Left ventricle myocardium inferior (tissue), 1 donor: ENCODE results near the gene TNC. TPM values are rescaled to one million over a fixed set of nuclear protein-coding genes. Genes with fewer than 3 reads are reported as not detected.
A peak's percentile ranks its signal among the peaks of the same experiment; 100 is the strongest.
"Not testable (repeated sequence)": the region's sequence is repeated elsewhere in the genome, so short reads cannot be mapped to it uniquely, and the experiment has no call there.

Experiments
- DNase-seq: peaks from one replicate; pipeline ENCODE4 v3.0.0-alpha.2; 2020
- H3K27ac ChIP-seq: fragments of 200-600 bp; replicated peaks from 2 replicates; pipeline ENCODE4 v1.8.0; 2021
- H3K27me3 ChIP-seq: fragments of 200-600 bp; 2 replicates; pipeline ENCODE4 v1.8.0; 2021; ENCODE audit warnings: low read depth
- H3K36me3 ChIP-seq: fragments of 200-600 bp; 2 replicates; pipeline ENCODE4 v1.8.0; 2021
- H3K4me1 ChIP-seq: fragments of 200-600 bp; 2 replicates; pipeline ENCODE4 v1.8.0; 2021
- H3K4me3 ChIP-seq: fragments of 200-600 bp; 2 replicates; pipeline ENCODE4 v1.8.0; 2021; ENCODE audit warnings: mild to moderate bottlenecking, moderate library complexity
- H3K9me3 ChIP-seq: fragments of 200-600 bp; replicated peaks from 2 replicates; pipeline ENCODE4 v1.8.0; 2021
- intact Hi-C: fragments of 100-400 bp; cut with micrococcal nuclease; formaldehyde crosslinking; loops from one replicate; pipeline ENCODE4 v1.11.0; 2022
- total RNA-seq: library from RNA; stranded (reverse); fragmentation: NEBNext Ultra II Directional; extraction: Animal tissue kit (Norgen Biotek cat#: 25700); gene quantifications from one replicate; pipeline ENCODE4 v1.2.1, GENCODE V29; 2021
- TF ChIP-seq, protein P1 (sequence below): fragments of 200-600 bp; IDR thresholded peaks from 2 replicates; pipeline ENCODE4 v1.8.0; 2021; ENCODE audit warnings: antibody characterized with exemption, mild to moderate bottlenecking, borderline replicate concordance
- donor health status: DM: no; HTN: yes; CAD: no; lungs with severe emphysema.

The TNC gene
- total RNA-seq, 1 donor from 2014 or later: 3.4 TPM

DNA sequence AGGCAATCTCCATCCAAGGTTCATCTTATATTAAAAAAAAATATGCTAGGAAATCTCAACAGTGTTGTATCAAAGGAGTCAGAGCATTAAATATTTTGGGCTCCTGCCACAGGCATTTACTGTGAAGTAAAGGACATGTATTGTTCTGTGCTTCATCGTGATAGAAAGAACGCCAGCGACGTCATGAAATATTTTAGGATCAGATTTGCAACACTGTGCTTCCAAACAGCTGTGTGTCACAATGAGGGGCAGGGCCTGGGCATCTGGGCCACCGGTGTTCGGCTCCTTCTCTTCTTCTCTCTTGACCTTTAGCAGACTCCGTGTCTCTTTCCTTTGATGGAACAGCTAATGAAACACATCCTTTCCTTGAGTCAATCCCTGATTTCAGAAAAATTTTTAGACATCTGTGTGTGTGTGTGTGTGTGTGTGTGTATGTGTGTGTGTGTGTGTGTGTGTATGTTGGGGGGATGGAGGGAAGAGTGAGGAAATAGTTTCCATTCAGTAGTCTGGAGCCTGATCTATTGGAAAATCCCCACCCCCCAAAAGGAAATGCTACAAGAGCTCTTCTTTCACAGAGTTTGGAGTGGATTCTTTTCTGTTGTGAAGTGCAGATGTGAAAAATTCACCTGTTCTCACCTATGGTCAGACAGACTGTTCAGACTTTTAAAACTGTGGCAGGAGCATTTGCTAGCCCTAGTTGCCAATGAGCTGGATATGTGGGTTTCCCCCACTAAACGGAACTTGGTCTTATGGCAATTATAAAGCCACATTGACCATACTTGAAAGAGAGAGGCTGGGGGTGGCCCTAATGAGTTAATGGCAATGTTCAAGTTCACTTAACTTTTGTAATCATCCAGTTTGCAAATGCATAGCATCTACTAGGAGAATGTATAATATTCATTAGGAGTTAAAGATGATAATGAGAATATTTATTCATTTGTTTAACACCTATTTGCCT lies 18.1 kb upstream of the TNC start:
- intact Hi-C loops: no loop called here
- DNase-seq: no peak
- TF ChIP-seq, protein P1, sequence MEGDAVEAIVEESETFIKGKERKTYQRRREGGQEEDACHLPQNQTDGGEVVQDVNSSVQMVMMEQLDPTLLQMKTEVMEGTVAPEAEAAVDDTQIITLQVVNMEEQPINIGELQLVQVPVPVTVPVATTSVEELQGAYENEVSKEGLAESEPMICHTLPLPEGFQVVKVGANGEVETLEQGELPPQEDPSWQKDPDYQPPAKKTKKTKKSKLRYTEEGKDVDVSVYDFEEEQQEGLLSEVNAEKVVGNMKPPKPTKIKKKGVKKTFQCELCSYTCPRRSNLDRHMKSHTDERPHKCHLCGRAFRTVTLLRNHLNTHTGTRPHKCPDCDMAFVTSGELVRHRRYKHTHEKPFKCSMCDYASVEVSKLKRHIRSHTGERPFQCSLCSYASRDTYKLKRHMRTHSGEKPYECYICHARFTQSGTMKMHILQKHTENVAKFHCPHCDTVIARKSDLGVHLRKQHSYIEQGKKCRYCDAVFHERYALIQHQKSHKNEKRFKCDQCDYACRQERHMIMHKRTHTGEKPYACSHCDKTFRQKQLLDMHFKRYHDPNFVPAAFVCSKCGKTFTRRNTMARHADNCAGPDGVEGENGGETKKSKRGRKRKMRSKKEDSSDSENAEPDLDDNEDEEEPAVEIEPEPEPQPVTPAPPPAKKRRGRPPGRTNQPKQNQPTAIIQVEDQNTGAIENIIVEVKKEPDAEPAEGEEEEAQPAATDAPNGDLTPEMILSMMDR: no peak
- H3K4me3 ChIP-seq: no peak overlapping the region
- H3K27me3 ChIP-seq: peaks cover 14% of the 10 kb centered on the region
- peaks cover 6% of the 10 kb centered on the region for H3K9me3 ChIP-seq
- H3K4me1 ChIP-seq: no peaks in the 10 kb centered on the region
- no peaks in the 10 kb centered on the region for H3K36me3 ChIP-seq
- no peak overlapping the region for H3K27ac ChIP-seq

DNA sequence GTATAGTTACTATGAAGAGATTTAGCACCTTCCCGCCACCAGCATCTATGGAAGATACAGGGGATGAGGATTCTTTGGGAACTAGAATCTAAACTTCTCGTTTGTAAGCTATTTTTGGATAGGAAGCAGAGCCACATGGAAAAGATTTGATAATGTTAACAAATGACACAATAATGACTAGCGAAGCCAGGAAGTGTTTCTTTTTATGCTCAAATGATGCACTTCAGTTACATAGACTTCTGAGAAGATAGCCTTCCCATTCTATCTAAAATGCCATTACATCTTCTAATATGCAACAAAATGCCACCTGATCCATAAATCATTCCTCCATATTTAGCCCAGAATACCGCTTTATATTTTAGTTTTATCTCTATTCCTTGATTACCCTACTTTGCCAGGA lies 17.0 kb upstream of the TNC start:
- Histone ChIP-seq H3K36me3 (no peaks in the 10 kb centered on the region), H3K27me3 (peaks cover 13% of the 10 kb centered on the region), H3K27ac (no peak overlapping the region), H3K4me1 (no peaks in the 10 kb centered on the region), H3K9me3 (peaks cover 6% of the 10 kb centered on the region), H3K4me3 (no peak overlapping the region)
- intact Hi-C loops: no loop called here
- no peak for DNase-seq
- TF ChIP-seq, protein P1: no peak

DNA sequence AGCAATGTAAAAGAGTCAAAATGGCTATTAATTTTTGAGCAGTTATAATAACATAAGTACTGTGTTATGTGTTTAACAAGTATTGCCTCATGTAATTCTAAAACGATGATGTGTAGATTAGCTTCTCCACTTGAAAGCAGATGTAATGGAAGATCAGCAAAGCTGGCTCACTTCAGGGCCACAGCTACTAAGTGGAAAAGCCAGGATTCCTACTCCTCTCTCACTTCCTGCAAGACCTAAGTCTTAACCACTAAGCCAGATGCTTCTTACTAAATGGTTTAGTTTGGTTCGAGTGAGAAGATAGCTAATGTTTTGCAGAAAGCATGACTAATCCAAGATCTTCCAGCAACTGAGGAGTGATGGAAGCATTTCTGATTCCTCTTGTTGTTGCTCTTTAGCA lies 15.7 kb upstream of the TNC start:
- no peak for DNase-seq
- peaks cover 4% of the 10 kb centered on the region for H3K9me3 ChIP-seq
- intact Hi-C loops: no loop called here
- H3K4me1 ChIP-seq: no peaks in the 10 kb centered on the region
- H3K4me3 ChIP-seq: no peak overlapping the region
- H3K27me3 ChIP-seq: peaks cover 13% of the 10 kb centered on the region
- H3K27ac ChIP-seq: no peak overlapping the region
- TF ChIP-seq, protein P1: no peak
- H3K36me3 ChIP-seq: no peaks in the 10 kb centered on the region

DNA sequence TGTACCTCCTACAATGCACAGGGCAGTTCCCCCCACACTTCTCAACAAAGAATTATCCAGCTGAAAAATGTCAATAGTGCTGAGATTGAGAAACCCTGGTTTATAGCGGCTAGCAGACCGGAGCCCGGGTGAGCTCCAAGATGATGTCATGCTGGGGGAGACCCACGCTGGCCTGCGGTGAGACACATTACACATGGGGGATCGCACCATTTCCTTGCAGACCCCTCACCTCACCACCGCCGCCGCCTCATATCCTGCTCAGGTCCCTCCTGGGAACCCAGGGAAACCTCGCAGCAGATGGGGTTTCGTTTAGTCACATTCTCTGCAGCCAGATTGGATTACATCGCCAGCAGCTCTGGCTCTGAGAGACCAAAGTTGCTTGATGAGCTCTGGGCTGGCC lies 14.7 kb upstream of the TNC start:
- Histone ChIP-seq H3K27me3 (peaks cover 13% of the 10 kb centered on the region), H3K4me3 (no peak overlapping the region), H3K9me3 (no peaks in the 10 kb centered on the region), H3K27ac (no peak overlapping the region), H3K36me3 (no peaks in the 10 kb centered on the region), H3K4me1 (no peaks in the 10 kb centered on the region)
- DNase-seq: peak; percentile 20
- intact Hi-C loops: no loop called here
- TF ChIP-seq, protein P1: no peak

DNA sequence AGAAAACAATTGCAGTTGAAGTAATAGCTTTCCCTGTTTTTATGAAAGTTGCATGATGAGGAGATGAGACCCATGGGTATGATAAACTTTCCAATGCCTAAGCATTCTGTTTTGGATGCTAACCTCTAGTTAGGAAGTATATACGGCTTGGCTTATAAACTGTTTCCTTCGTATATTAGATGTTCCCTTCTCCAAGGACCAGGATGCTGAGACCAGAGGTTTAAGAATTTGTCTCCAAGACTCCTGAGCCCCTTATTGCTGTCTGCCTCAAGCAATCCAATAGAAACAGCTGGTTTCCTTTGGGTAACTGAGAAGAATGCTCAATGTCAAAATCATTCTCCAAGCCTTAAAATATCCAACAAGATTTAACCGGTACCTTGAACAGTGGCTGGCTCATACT lies 12.2 kb upstream of the TNC start:
- Histone ChIP-seq H3K27me3 (peaks cover 15% of the 10 kb centered on the region), H3K4me1 (no peaks in the 10 kb centered on the region), H3K36me3 (no peaks in the 10 kb centered on the region), H3K9me3 (peaks cover 9% of the 10 kb centered on the region), H3K4me3 (no peak overlapping the region), H3K27ac (no peak overlapping the region)
- no peak for DNase-seq
- TF ChIP-seq, protein P1: no peak
- intact Hi-C loops: no loop called here

DNA sequence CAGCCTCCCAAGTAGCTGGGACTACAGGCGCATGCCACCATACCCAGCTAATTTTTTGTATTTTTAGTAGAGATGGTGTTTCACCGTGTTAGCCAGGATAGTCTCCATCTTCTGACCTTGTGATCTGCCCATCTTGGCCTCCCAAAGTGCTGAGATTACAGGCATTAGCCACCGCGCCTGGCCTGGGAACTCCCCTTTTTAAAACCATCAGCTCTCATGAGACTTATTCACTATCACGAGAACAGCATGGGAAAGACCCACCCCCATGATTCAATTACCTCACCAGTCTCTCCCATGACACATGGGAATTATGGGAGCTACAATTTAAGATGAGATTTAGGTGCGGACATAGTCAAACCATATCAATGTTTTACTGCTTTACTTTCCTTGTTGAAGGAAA lies 10.8 kb upstream of the TNC start:
- intact Hi-C loops: not testable (repeated sequence)

More for the DNA sequence above, 10.8 kb upstream of the TNC start:
- not testable (repeated sequence) for DNase-seq, H3K36me3 ChIP-seq, H3K4me1 ChIP-seq, H3K4me3 ChIP-seq, H3K27ac ChIP-seq
- Histone ChIP-seq H3K27me3 (peaks cover 18% of the 10 kb centered on the region), H3K9me3 (peaks cover 10% of the 10 kb centered on the region)
